ENCODE results near the gene ZNF117. TPM values are rescaled to one million over a fixed set of nuclear protein-coding genes. Genes with fewer than 3 reads are reported as not detected.
"Not testable (repeated sequence)": the region's sequence is repeated elsewhere in the genome, so short reads cannot be mapped to it uniquely, and the experiment has no call there.

ZNF117 gene
- total RNA-seq, 1 donor from 2014 or later: 45.7 TPM

- FAIRE-seq: not testable (repeated sequence)
Measured at GRCh38 chr7:64928252-64929187, 62.3 kb downstream of the ZNF117 start.

More at GRCh38 chr7:64928252-64929187, 62.3 kb downstream of the ZNF117 start:
- not testable (repeated sequence) for DNase-seq (ENCODE audit: low spot score in 2 of 2)

Small RNAs within 50 kb of the gene (small RNA-seq; reads per million reads assigned to genes)
- not detected for gene RNU6-1229P

Other genes starting within 250 kb of the ZNF117 start
- 51.8 TPM for gene ZNF138, start 196.6 kb downstream of the ZNF117 start, total RNA-seq
- gene ZNF273, start 87.8 kb downstream of the ZNF117 start, total RNA-seq: 40.8 TPM
- gene ERV3-1, start 15.7 kb upstream of the ZNF117 start, total RNA-seq: 14.3 TPM

All from frontal cortex (tissue), 4 donors.